ENCODE measurements around the gene AGPAT1. TPM values are rescaled to one million over a fixed set of nuclear protein-coding genes. Genes with fewer than 3 reads are reported as not detected.
A peak's percentile ranks its signal among the peaks of the same experiment; 100 is the strongest.

Gene AGPAT1
- total and polyA plus RNA-seq, 2 of the 13 experiments (the other 11 are each of a cell fraction or from before 2014, with no cell fraction given) = 51.3 to 139 TPM

DNA sequence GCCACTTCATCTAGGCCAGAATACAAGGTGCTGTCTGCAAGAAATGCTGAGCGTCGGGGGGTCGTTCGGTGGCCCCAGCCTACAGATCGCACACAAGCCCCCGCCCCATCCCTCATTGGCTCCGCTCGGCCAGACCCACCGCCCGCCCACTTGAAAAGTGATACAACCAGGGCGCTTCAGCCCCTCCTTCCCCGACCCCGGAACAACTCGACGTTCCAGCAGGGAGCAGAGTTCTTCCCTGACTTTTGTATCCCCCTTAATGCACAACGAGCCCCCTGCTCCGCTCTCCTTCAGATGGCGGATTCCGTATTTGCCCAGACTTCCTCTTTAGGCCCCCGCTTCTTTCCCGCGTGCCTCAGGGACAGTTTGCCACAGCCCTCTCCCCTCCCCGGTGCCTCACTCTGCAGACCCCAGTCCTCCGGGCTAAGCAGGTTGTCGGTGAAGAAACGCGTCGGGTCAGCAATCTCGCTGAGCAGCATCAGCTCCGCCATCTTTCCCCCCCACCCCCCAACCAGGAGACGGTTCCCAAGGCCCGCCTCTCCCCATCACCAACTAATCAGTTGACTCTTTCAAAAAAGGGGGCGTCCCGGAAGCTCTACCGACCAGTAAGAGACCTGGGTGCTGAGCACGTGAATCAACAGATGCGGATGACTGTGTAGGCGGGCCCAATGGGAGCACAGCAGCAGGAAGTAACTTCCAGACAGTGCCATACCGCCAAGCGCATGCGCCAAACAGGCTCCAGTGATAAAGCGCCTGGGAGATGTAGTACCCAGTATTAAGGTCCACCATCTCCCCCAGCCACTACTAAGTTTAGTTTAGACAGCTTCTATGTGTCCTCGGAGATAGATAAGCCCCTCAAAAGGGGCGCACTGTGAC is 47.9 kb downstream of the AGPAT1 start, which contains the start of gene ATF6B (continued):
- TF ChIP-seq ZNF687 (CRISPR knock-in tag; IDR thresholded peaks at IDR 0.05) (peak; percentile 74), ZNF451 (CRISPR knock-in tag; IDR thresholded peaks at IDR 0.05) (0 out of 2 replicates have a peak, but pooled peaks have one; percentile 59), PLRG1 (conservative IDR thresholded peaks at IDR 0.05) (no peak), ZNF557 (CRISPR knock-in tag; IDR thresholded peaks at IDR 0.05) (no peak), ZNF180 (CRISPR knock-in tag; IDR thresholded peaks at IDR 0.05; ENCODE audit: borderline replicate concordance, low read depth) (no peak), ZMAT5 (CRISPR knock-in tag; IDR thresholded peaks at IDR 0.05; ENCODE audit: borderline replicate concordance, low read depth) (no peak), GATAD1 (CRISPR knock-in tag; IDR thresholded peaks at IDR 0.05) (peak; percentile 85), BORCS8-MEF2B (CRISPR knock-in tag; IDR thresholded peaks at IDR 0.05) (peak; percentile 76), FOXO4 (CRISPR knock-in tag; conservative IDR thresholded peaks at IDR 0.05) (no peak), KDM6A (CRISPR knock-in tag; IDR thresholded peaks at IDR 0.05; ENCODE audit: low read depth) (no peak), ZNF460 (CRISPR knock-in tag; IDR thresholded peaks at IDR 0.05; ENCODE audit: borderline replicate concordance) (no peak), KAT2B (IDR thresholded peaks at IDR 0.05; ENCODE audit: borderline replicate concordance, low read depth, low read length) (no peak), ZNF33A (CRISPR knock-in tag; IDR thresholded peaks at IDR 0.05; ENCODE audit: borderline replicate concordance) (no peak), TBX3 (IDR thresholded peaks at IDR 0.05; ENCODE audit: borderline replicate concordance) (no peak), AHR (CRISPR knock-in tag; IDR thresholded peaks at IDR 0.05) (no peak), ZC3H13 (CRISPR knock-in tag; IDR thresholded peaks at IDR 0.05) (peak; percentile 85)
- TF ChIP-seq, protein P1, sequence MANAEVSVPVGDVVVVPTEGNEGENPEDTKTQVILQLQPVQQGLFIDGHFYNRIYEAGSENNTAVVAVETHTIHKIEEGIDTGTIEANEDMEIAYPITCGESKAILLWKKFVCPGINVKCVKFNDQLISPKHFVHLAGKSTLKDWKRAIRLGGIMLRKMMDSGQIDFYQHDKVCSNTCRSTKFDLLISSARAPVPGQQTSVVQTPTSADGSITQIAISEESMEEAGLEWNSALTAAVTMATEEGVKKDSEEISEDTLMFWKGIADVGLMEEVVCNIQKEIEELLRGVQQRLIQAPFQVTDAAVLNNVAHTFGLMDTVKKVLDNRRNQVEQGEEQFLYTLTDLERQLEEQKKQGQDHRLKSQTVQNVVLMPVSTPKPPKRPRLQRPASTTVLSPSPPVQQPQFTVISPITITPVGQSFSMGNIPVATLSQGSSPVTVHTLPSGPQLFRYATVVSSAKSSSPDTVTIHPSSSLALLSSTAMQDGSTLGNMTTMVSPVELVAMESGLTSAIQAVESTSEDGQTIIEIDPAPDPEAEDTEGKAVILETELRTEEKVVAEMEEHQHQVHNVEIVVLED (CRISPR knock-in tag; IDR thresholded peaks at IDR 0.05; ENCODE audit: borderline replicate concordance) = no peak
- TF ChIP-seq, protein P2, sequence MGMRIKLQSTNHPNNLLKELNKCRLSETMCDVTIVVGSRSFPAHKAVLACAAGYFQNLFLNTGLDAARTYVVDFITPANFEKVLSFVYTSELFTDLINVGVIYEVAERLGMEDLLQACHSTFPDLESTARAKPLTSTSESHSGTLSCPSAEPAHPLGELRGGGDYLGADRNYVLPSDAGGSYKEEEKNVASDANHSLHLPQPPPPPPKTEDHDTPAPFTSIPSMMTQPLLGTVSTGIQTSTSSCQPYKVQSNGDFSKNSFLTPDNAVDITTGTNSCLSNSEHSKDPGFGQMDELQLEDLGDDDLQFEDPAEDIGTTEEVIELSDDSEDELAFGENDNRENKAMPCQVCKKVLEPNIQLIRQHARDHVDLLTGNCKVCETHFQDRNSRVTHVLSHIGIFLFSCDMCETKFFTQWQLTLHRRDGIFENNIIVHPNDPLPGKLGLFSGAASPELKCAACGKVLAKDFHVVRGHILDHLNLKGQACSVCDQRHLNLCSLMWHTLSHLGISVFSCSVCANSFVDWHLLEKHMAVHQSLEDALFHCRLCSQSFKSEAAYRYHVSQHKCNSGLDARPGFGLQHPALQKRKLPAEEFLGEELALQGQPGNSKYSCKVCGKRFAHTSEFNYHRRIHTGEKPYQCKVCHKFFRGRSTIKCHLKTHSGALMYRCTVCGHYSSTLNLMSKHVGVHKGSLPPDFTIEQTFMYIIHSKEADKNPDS (CRISPR knock-in tag; IDR thresholded peaks at IDR 0.05) = no peak
